Stimulated activated CD4-positive, alpha-beta T cell treated with anti-CD3 and anti-CD28 coated beads, Interleukin-1b, Interleukin-23, amount 100 ng/mL, for 24 hours (primary cell): ENCODE data around the gene MBOAT2.
A peak's percentile ranks its signal among the peaks of the same experiment; 100 is the strongest.
"Not testable (repeated sequence)": the region's sequence is repeated elsewhere in the genome, so short reads cannot be mapped to it uniquely, and the experiment has no call there.

Experiments
- DNase-seq, 4 experiments: peaks; one replicate each; pipeline ENCODE4 v3.0.0-alpha.2; 2020; ENCODE audit warnings: low read depth in 4 of 4, low spot score in 1 of 4

The MBOAT2 gene, protein sequence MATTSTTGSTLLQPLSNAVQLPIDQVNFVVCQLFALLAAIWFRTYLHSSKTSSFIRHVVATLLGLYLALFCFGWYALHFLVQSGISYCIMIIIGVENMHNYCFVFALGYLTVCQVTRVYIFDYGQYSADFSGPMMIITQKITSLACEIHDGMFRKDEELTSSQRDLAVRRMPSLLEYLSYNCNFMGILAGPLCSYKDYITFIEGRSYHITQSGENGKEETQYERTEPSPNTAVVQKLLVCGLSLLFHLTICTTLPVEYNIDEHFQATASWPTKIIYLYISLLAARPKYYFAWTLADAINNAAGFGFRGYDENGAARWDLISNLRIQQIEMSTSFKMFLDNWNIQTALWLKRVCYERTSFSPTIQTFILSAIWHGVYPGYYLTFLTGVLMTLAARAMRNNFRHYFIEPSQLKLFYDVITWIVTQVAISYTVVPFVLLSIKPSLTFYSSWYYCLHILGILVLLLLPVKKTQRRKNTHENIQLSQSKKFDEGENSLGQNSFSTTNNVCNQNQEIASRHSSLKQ

DNA sequence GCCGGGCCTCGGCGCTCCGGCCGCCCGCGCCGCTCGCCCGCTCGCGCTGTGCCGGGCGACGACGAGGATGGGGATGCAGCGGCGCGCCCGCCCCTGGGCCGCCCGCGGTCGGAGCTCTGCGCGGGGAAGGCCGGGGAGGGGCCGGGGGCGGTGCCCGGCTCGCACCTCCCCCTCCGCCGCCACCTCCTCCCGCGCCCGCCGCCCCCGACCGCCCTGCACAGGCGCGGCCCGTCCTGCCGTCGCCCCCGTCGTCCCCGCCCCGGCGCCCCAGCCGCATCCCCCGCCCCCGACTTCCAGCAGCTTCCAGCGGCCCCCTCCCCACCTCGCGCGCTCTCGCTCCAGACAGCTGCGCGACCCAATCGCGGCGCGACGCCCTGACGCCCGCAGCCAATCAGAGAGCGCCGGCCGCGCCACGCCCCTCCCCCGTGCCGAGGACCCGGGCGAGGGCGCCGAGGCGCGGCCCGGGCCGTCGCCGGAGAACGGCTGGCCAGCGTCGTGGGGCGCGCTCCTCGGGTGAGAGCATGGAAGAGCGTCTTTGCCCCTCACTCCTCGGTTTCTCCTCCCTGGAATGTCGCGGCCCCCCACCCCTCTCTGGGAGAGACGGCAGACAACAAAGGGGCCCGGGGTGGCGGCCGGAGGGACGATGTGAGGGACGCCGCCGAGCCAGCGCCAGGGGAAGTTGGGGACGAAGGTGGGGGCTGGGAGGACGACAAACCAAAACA lies at the start of gene MBOAT2:
MBOAT2 (minus strand) TSS at position 69 of the 722 bp plus-strand sequence. CDS start 70 bp downstream, outside the sequence.
- peak; percentile 40 to 71 (median 56) for DNase-seq

DNA sequence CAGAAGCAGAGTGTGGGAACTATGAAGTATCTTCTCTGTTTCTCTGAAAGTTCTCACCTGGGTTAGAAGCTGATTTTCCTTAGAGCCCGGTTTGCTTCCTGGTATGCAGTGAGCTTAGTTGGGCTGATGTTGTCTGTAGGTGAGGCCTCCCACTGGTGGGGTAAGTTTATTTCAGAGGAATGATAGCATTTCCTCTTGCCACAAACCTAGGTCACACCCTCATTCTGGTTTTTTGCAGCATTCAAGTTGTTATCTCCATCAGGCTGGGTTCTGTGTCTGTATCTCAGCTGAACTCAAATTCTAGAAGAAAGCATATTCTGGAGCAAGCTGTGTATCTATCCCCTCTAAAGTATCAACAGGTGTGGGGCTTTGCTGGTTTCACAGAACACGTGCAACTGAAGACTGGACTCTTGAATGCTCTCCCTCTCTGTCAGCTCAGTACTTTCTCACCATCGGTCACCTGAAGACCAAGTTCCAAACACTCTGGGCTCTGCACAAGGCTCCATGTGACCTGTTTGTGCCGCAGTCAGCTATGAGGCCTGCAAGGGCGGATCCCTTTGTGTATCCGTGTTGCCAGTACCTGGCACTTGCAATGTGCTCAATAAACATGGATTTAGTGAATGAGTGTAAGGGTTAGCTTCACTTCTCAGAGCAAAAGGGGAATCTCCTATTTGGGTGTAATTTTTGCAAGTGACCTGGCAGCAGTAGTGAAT lies 49.5 kb upstream of the MBOAT2 start:
- DNase-seq, result no peak

DNA sequence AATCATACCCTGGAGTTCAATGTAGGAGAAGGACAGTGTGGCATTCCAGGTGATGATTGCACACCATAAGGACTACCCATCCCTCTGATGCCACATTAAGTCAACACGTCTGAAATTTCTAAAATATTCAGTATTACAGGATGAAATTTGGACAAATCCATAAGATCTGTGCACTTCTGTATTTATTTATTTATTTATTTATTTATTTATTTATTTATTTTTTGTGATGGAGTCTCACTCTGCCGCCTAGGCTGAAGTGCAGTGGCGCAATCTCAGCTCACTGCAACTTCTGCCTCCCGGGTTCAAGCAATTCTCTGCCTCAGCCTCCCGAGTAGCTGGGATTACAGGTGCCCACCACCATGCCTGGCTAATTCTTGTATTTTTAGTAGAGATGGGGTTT lies 48.0 kb upstream of the MBOAT2 start:
- not testable (repeated sequence) for DNase-seq

DNA sequence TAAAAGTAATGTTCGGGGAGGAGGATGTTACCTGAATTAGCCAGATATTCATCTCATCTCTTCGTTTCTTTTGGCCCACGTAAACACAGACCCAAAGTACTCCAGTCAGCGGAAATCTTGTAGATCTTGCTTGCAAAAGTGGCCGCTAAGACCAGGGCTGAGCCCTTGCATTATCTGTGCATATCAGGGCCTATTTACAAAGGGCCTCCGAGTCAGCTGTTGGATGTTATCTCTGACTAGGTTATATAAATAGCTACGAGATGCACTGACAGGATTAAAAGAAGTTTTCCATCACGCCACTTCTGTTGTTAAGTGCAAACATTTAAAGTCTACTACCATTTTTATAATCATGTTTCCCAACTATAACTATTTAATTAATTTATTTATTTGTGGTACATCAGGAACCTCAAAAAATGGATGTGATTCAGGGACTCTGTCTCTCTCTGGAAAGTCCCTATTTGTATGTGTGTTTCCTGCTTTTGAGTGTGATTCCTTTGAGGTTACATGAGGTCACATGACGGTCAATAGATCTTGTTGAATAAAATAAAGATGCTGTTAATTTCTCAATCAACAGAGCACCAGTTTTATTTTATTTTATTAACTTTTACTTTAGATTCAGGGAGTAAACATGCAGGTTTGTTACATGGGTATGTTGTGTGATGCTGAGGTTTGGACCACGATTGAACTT lies 46.8 kb upstream of the MBOAT2 start:
- DNase-seq, result no peak

DNA sequence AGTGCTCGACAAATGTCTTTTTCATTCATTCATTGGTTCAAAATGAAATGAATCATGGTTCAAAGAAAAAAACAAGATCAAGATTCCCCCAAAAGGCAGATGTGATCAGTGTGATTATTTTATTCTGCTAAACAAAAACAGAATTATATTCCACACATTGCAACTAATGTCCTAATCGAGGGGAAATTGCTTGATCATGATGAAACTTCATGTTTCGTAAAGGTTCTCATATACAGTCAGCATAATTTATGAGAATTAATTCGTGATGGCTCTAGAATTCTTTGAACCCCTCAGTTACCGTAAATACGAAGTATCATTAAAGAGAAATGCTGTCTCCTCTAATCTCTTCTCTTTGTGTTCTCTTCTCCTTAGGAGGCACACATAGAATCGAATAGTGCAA lies 42.1 kb upstream of the MBOAT2 start:
- DNase-seq, result no peak

DNA sequence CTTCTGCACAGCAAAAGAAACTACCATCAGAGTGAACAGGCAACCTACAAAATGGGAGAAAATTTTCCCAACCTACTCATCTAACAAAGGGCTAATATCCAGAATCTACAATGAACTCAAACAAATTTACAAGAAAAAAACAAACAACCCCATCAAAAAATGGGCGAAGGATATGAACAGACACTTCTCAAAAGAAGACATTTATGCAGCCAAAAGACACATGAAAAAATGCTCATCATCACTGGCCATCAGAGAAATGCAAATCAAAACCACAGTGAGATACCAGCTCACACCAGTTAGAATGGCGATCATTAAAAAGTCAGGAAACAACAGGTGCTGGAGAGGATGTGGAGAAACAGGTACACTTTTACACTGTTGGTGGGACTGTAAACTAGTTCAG lies 40.0 kb upstream of the MBOAT2 start:
- DNase-seq, result not testable (repeated sequence)

DNA sequence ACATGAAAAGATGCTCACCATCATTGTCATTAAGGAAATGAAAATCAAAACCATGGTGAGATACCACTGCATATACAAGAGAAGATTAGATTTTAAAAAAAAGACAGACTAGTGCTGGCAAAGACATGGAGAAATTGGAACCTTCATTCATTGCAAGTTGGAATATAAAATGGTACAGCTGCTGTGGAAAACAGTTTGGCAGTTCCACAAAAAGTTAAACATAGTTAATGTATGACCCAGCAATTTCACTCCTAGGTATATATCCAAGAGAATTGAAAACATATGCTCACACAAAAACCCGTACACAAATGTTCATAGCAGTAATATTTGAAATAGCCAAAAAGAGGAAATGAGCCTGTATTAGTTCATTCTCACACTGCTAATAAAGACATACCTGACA lies 33.7 kb upstream of the MBOAT2 start:
- no peak for DNase-seq

DNA sequence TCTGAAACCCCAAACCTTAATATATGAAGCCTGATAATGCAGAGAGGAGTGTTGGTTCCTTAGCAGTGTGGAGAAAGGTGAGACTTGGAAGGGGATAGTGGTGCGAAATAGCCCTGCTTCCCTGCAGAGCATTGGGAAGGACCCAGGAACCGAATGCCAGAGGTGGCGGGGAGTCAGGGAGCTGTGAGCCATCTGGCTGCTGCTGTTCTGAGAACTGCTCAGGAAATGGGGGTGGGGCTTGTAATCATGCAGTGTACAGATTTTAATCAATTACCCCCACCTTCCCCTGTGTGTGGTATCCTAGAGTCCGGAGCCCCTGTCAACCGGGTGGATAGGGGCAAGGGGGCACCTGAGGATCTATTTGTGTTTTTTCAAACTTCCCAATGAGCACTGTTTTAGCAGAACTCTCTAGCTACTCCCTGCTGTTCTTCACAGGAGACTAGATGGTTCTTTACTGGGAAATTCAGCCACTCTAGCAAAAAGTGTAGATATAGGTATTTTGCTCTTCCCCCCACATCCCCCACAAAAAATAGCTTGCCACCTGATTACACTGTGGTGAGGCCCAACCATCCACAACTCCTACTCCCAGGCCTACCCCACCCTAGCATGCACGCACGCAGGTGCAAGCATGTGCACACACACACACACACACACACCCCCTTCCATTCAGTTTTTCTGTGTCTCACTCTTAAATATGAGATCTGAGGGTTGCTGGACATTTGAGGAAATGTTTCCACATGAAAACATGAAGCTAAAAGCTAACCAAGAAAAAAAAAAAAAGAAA lies 30.1 kb upstream of the MBOAT2 start:
- no peak for DNase-seq

DNA sequence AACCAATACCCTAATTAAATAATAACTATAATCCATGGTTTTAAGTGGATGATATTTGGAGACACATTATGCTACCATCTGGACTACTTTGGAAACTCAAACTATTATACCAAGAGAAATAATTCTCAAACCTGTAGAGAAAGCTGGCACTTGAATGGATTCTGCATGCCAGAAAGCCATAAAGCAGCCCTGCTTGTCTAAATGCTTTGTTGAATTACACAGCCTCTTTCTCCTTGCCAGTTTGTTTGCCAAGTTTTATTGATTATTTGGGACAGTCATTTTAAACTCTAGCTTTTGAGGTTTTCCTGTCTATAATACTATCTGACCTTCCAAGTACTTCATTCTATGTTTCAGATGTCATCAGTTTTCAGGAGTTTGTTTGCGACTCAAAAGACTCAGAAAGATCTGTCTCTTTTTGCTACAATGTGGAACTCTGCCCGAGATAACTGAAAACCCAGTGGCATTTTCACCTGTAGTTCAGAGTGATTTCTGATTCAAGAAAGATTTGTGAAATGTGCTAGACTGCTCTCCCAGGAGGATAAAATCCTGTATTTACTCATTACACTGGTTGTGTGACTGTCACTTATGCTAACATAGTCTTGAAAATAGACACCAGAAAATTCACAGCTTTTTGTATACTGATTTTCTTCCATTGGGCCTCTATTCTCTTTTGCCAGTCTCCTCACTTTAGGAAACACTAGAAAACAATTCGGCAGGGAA lies 29.2 kb upstream of the MBOAT2 start:
- DNase-seq, result no peak

DNA sequence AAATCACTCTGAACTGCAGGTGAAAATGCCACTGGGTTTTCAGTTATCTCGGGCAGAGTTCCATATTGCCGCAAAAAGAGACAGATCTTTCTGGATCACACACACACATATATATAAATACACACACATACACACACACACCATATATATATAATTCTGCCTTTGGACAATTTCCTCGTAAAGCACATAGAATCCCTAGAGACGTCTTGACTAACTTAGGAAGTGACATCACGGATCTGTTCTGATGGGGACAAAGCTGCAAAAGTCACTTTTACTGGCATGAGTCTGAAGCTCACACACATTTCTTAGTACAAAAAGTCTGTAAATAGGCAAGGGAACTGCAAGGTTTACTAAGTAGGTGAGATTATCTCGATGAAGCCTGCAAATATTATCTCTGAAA lies 28.6 kb upstream of the MBOAT2 start:
- no peak for DNase-seq

DNA sequence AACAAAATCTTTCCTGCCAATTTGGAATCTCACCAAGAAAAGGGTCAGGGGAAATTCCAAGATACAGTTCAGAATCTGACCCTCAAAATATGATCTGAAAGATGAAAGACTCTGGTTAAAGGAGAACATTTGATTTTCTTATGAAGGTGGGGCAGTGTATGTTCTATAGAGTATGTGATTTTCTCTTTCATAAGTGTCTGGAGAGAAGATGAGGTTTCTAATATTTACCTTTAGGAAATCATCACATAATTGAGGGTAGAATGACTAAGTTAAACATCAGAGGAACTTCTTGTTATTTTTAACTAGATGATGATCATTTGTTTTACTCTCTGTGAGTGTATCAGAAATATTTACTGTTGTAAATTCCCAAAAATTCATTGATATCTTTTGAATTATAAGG lies 27.8 kb upstream of the MBOAT2 start:
- no peak for DNase-seq

DNA sequence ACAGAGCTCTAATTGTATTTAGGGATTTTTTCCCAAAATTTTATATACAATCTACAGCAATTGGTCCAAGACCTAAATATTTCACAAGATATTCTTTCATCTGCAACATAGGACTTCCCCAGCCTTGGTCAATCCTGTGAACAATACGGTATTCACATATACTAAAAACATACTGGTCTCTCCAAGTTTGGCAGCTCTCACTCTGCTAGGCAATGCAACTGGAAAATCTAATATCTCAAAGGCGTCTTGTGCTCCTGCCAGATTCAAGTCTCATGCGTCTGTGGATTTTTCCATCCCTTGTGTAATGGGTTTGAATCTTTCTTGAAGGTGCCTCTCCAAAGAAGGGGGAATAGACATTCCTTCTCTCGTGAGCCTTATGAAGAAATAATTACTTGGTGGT lies 27.4 kb upstream of the MBOAT2 start:
- DNase-seq, result no peak

DNA sequence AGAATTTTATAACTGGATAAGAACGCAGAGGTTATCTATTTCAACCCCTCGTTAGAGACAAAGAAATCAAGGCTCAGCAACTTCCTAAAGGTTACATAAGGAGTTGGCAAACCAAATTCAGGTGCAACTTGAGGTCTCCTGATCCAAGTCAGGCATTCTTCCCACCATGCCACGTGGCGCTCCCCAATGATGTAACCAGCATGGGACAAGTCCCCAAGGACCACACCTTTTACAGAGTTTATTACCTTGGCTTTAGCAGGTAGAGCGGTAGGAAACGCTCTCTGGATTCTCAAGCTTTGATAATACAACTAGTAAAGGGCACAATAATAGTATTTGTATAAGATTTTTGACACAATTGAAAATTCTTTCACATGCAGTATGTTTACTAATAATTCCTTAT lies 26.7 kb upstream of the MBOAT2 start:
- DNase-seq, result no peak

DNA sequence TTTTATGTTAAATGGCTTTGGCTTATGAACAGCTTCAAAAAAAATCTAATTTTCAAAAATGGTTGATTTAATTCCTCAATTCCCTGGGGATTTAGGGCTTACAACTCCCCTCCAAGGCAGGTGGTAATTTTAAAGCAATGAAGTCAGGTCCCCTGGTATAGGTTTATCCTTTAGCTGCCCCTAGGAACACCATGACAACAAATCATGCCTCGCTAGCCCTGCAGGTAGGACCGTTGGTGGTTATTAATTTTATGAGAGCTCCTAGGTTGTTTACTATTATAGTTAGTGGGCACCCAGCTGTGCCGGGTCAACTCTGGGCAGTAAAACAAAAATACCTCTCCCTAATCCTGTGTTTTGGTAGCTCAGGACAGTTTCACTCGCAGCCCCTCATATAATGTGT lies 26.2 kb upstream of the MBOAT2 start:
- no peak for DNase-seq

DNA sequence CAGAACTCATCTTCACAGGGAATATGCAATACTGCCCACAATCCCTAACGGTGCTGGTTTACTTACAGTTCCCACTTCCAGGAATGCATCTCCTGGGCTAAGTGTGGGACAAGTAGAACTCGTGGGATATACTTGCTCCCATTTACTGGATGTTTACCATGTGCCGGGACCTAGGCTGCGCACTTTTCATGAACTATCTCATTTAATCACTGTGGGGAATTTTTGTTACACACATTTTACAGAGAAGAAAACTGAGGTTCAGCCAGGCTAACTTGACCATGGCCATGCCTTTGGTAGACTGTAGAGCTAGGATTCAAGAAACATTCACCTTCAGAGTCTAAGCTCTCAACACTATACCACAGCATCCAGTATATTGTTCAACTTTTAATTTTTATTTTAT lies 24.4 kb upstream of the MBOAT2 start:
- no peak for DNase-seq

DNA sequence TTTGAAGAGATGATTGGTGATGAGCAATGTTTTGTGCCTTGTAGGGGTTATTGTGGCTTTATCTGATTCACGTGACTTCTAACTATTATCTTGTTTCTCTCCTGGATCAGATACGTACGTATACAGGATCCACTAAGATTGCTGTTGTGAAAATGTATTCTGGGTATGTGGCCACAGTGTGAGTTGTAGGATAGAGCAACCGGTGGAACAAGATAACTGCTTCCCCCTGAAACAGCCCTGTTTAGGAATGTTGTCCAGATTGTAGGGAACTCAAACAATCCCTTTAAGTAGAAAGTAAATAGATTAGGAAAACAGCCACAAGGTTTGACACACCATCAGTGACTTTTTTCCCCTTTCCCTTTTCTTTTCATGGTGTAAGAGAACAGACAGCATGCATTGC lies 22.3 kb upstream of the MBOAT2 start:
- DNase-seq, result no peak

DNA sequence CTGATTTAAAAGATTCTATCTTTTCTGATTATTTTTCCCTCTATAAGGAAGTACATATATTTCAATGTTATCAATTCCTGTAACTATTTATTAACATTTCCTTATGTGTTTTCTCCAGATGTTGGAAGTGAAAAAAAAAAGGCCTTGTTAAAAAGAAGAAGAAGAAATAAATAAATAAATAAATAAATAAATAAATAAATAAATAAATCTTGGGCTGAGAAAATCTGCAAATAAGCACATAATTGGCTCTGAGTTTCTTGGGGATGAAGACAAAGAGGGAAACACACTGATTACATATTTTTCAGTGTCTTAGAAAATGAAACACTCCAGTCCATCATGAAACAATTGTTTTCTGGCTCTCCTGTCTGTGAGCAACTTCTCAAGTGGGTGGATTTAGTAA lies 21.1 kb upstream of the MBOAT2 start:
- no peak for DNase-seq

DNA sequence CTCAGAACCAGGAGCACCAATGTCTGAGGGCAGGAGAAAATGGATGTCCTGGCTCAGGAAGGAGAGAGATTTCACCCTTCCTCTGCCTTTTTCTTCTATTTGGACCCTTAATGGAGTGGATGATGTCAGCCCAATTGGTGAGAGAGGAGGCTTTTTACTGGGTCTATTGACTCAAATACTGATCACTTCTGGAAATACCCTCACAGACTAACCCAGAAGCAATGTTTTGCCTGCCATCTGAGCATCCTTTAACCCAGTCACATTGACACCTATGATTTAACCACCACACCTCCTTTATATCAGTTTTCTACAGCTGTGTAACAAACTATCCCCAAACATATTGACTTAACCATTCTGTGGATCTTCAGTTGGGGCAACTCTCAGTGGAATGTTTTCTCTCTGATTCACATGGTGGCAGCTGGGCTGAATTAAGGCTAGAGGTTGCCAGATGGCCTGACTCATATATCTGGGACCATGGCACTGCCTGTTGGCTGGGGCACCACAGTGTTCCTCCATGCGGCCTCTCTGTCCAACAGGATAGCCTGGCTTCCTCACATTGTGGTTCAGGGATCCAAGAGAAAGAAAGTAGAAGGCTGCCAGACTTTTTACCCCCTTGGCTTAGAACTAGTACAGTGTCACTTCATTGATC lies 18.2 kb upstream of the MBOAT2 start:
- no peak for DNase-seq

DNA sequence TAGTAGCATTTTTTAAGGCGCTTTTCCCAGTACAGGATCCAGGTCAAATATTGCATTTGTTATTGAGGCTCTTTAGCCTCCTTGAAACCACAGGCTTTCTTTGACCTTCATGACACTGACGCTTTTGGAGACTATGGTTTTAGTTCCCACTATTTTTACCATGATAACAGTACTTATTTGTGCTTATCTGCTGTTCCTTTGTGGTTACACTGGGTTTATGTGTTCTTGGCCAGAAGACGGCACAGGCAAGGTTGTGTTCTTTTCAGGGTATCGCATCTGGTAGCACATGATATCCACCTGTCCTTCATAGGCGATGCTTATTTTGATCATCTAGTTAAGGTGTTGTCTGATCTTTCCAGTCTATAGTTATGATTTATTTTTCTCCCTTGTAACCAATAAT lies 16.8 kb upstream of the MBOAT2 start:
- DNase-seq, result no peak
